HG03558 (cell line): ENCODE data around the gene STK24.

ENCODE experiments used
- ATAC-seq: cut with Tn5 transposase; IDR thresholded peaks from one replicate; pipeline ENCODE4 v1.9.1; 2021; ENCODE audit warnings: moderate number of reproducible peaks; ENCODE audit not compliant: unreplicated experiment; ENCODE audit errors: extremely low read depth

The STK24 gene

GRCh38 chr13:98459721-98460370, 117.1 kb downstream of the STK24 start:
- no peak for ATAC-seq

- no peak for ATAC-seq
Observed at GRCh38 chr13:98459171-98459681, 117.7 kb downstream of the STK24 start.

GRCh38 chr13:98458431-98458830, 118.5 kb downstream of the STK24 start:
- no peak for ATAC-seq

GRCh38 chr13:98457053-98457452, 119.9 kb downstream of the STK24 start:
- ATAC-seq = no peak

- no peak for ATAC-seq
Observed at GRCh38 chr13:98456413-98456845, 120.5 kb downstream of the STK24 start.

GRCh38 chr13:98454389-98454881, 122.5 kb downstream of the STK24 start:
- no peak for ATAC-seq

GRCh38 chr13:98452851-98453843, 123.8 kb downstream of the STK24 start:
- no peak for ATAC-seq

- no peak for ATAC-seq
Observed at GRCh38 chr13:98451676-98452470, 125.0 kb downstream of the STK24 start.

GRCh38 chr13:98450539-98451111, 126.3 kb downstream of the STK24 start:
- no peak for ATAC-seq

- ATAC-seq = no peak
Observed at GRCh38 chr13:98450026-98450425, 126.9 kb downstream of the STK24 start.

- ATAC-seq = no peak
Observed at GRCh38 chr13:98449273-98449672, 127.6 kb downstream of the STK24 start.

- ATAC-seq = no peak
Observed at GRCh38 chr13:98448642-98448928, 128.3 kb downstream of the STK24 start.

- ATAC-seq = no peak
Observed at GRCh38 chr13:98447881-98448641, 128.8 kb downstream of the STK24 start.

- ATAC-seq = no peak
Observed at GRCh38 chr13:98447130-98447529, 129.8 kb downstream of the STK24 start.

- no peak for ATAC-seq
Observed at GRCh38 chr13:98446234-98446621, 130.7 kb downstream of the STK24 start.

- ATAC-seq = peak; percentile 82
Observed at GRCh38 chr13:98445340-98446233, 131.3 kb downstream of the STK24 start.

- no peak for ATAC-seq
Observed at GRCh38 chr13:98444381-98444780, 132.5 kb downstream of the STK24 start.

- ATAC-seq = no peak
Observed at GRCh38 chr13:98443800-98444325, 133.0 kb downstream of the STK24 start.
